Karpas-422 (cell line): ENCODE data around the gene ATP8A1. TPM values are rescaled to one million over a fixed set of nuclear protein-coding genes. Genes with fewer than 3 reads are reported as not detected.
A peak's percentile ranks its signal among the peaks of the same experiment; 100 is the strongest.

Experiments
- DNase-seq: peaks from one replicate; pipeline ENCODE4 v3.0.0-alpha.2; 2015
- H2AFZ ChIP-seq: fragments of 200-600 bp; sonication (generic); 2 replicates; pipeline ENCODE4 v1.6.1; 2014; ENCODE audit warnings: antibody characterized with exemption, low read length, mixed read lengths
- H3K27ac ChIP-seq: fragments of 200-600 bp; sonication (generic); 2 replicates; pipeline ENCODE4 v1.5.1; 2014; ENCODE audit warnings: mild to moderate bottlenecking, low read length, moderate library complexity
- H3K27me3 ChIP-seq: fragments of 200-600 bp; sonication (generic); 2 replicates; pipeline ENCODE4 v1.6.1; 2014; ENCODE audit warnings: low read length, mixed read lengths
- H3K36me3 ChIP-seq: fragments of 200-600 bp; sonication (generic); 2 replicates; pipeline ENCODE4 v1.6.1; 2014; ENCODE audit warnings: low read length, mixed read lengths; ENCODE audit not compliant: insufficient read depth
- H3K4me1 ChIP-seq: fragments of 200-600 bp; sonication (generic); 2 replicates; pipeline ENCODE4 v1.6.1; 2014; ENCODE audit warnings: mild to moderate bottlenecking, low read length, mixed read lengths
- H3K4me2 ChIP-seq: fragments of 200-600 bp; sonication (generic); 2 replicates; pipeline ENCODE4 v1.6.1; 2014; ENCODE audit warnings: low read length, low read depth, mild to moderate bottlenecking; ENCODE audit not compliant: poor library complexity, severe bottlenecking
- H3K4me3 ChIP-seq: fragments of 200-600 bp; sonication (generic); 2 replicates; pipeline ENCODE4 v1.5.1; 2014; ENCODE audit warnings: mild to moderate bottlenecking, antibody characterized with exemption, low read length, mixed read lengths
- H3K79me2 ChIP-seq: fragments of 200-600 bp; sonication (generic); 2 replicates; pipeline ENCODE4 v1.6.1; 2014; ENCODE audit warnings: mild to moderate bottlenecking, low read length, mixed read lengths
- H3K9ac ChIP-seq: fragments of 200-600 bp; sonication (generic); 2 replicates; pipeline ENCODE4 v1.6.0; 2014; ENCODE audit warnings: low read length
- H3K9me2 ChIP-seq: fragments of 200-600 bp; sonication (generic), shearing (Covaris generic); replicated peaks from 2 replicates; pipeline ENCODE4 v1.6.0; 2014; ENCODE audit warnings: mild to moderate bottlenecking, low read length, moderate library complexity; ENCODE audit not compliant: insufficient read depth
- H3K9me3 ChIP-seq: fragments of 300-700, 200-600 bp; sonication (generic); 2 replicates; pipeline ENCODE4 v1.6.1; 2014; ENCODE audit warnings: low read length, mixed read lengths
- H4K20me1 ChIP-seq: fragments of 200-600 bp; sonication (generic); 2 replicates; pipeline ENCODE4 v1.6.1; 2014; ENCODE audit warnings: mild to moderate bottlenecking, antibody characterized with exemption, low read length, low read depth; ENCODE audit not compliant: insufficient read depth
- total RNA-seq: library from RNA; depleted of rRNA; stranded (reverse); fragments of >200 nt; shearing (Covaris generic); gene quantifications from 2 replicates; pipeline ENCODE4 v1.2.3, GENCODE V29; 2014; ENCODE audit warnings: low replicate concordance; rRNA removed

The ATP8A1 gene
- total RNA-seq, 1 experiment from 2014 or later, result 67.2 TPM

DNA sequence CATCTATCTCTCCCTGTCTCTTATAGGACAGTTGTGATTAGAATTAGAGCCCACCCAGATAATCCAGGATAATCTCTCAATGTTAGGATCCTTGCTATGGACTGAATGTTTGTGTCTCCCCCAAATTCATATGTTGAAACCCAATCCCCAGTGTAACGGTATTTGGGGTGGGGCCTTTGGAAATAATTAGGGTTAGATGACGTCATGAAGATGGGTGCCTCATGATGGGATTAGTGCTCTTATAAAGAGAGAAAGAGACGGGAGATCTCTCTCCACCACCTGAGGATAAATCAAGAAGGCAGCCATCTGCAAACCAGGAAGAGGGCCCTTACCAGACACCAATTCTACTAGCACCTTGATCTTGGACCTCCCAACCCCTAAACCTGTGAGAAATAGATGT lies 293.3 kb downstream of the ATP8A1 start:
- Histone ChIP-seq H3K4me2 (no peak overlapping the region), H3K4me1 (no peaks in the 10 kb centered on the region), H3K27me3 (no peaks in the 10 kb centered on the region), H3K4me3 (no peak overlapping the region), H3K9me3 (no peaks in the 10 kb centered on the region), H4K20me1 (no peaks in the 10 kb centered on the region), H3K9me2 (no peaks in the 10 kb centered on the region), H3K9ac (no peak overlapping the region), H3K36me3 (no peaks in the 10 kb centered on the region), H3K79me2 (no peaks in the 10 kb centered on the region), H2AFZ (no peak overlapping the region), H3K27ac (no peak overlapping the region)
- no peak for DNase-seq

DNA sequence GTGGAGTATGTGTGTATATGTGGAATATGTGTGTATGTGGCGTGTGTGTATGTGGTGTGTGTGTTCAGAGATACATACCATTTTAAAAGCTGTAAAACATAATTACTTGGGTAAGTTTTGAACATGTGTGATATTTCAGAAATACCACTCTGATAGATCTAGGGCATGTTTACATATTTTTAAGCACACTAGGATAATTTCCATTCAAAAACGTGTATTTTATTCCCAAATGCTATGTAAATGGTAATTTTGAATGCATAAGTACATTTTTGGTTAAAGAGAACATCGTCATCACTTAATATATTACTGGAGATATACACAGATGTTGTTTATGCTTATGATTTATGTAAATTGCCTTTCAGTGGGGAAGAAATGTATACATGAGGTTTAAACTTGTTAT lies 294.3 kb downstream of the ATP8A1 start:
- Histone ChIP-seq H3K36me3 (no peaks in the 10 kb centered on the region), H3K4me3 (no peak overlapping the region), H3K27ac (no peak overlapping the region), H3K9me2 (no peaks in the 10 kb centered on the region), H3K4me2 (no peak overlapping the region), H4K20me1 (no peaks in the 10 kb centered on the region), H3K27me3 (no peaks in the 10 kb centered on the region), H2AFZ (no peak overlapping the region), H3K4me1 (no peaks in the 10 kb centered on the region), H3K79me2 (no peaks in the 10 kb centered on the region), H3K9ac (no peak overlapping the region), H3K9me3 (no peaks in the 10 kb centered on the region)
- DNase-seq, result no peak

DNA sequence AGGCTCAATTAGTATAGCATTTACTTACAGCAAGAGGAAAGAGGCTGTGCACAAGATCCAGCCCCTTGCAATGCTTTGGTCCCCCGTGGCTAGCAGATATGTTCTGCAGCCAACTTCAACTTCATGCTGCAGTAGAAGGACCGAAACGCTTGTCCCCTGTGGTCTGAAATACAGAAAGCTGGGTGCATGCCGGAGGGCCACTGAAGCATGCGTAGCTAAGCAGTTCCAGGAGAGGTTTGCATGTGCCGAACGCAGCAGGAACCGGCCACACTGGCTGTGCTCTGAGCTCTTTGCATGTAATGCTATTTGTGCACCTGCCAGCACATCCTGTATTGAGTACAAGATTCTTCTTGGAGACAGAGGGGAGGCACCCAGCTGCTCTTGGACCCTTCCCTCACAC lies 295.4 kb downstream of the ATP8A1 start:
- H4K20me1 ChIP-seq, result no peaks in the 10 kb centered on the region
- no peak overlapping the region for H3K4me2 ChIP-seq
- no peak overlapping the region for H2AFZ ChIP-seq
- H3K4me3 ChIP-seq, result no peak overlapping the region
- H3K9me2 ChIP-seq, result no peaks in the 10 kb centered on the region
- H3K4me1 ChIP-seq, result no peaks in the 10 kb centered on the region
- H3K79me2 ChIP-seq, result no peaks in the 10 kb centered on the region
- H3K9me3 ChIP-seq, result no peaks in the 10 kb centered on the region
- no peaks in the 10 kb centered on the region for H3K27me3 ChIP-seq
- peak; percentile 49 for DNase-seq
- H3K36me3 ChIP-seq, result no peaks in the 10 kb centered on the region
- no peak overlapping the region for H3K27ac ChIP-seq
- no peak overlapping the region for H3K9ac ChIP-seq

DNA sequence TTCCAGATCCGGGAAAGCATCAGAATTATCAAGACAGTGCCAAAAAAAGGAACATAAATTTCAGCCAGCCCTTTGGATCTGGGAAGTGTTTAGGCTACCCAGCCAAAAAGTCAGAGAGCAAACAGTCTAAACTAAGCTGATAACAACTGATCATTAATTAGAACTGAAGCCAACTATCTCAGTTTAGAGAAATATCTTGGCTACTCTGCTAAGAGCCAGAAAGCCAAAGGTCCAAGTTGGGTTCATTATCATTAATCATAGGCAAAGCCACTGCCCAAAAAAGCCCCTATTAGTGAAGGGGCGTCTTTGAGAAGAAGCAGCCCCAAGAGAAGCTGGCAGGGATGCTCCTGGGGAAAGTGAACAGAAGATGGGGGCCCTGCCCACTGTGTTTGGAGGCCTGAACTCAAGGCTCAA lies 296.6 kb downstream of the ATP8A1 start:
- Histone ChIP-seq H3K4me3 (0 out of 2 replicates have a peak overlapping the region, but pooled peaks have one; percentile 44), H3K9me2 (no peaks in the 10 kb centered on the region), H3K36me3 (no peaks in the 10 kb centered on the region), H3K9me3 (no peaks in the 10 kb centered on the region), H3K4me1 (no peaks in the 10 kb centered on the region), H3K27ac (no peak overlapping the region), H3K27me3 (no peaks in the 10 kb centered on the region), H3K9ac (no peak overlapping the region), H2AFZ (no peak overlapping the region), H4K20me1 (no peaks in the 10 kb centered on the region), H3K4me2 (peak overlapping the region; percentile 58), H3K79me2 (no peaks in the 10 kb centered on the region)
- no peak for DNase-seq

DNA sequence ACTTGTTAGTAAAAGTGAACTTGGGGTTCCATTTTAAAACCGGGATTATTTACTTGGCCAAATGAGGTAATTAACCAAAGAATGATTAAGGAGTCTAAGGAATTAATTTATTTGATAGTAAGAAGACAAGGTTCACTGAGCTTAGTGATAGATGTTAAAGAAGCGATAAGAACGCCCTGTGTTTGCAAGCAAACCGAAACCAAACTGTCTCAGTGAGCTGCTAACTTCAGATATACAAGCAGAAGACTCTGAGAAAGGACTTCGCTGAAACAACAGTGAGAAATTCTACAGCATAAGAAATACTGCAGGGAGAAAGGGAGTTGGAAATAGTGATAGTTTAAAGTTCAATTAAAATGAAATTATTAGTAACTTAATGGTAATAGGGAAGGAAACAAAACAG lies 297.2 kb downstream of the ATP8A1 start:
- H3K4me2 ChIP-seq, result peak overlapping the region; percentile 58
- no peak overlapping the region for H3K9ac ChIP-seq
- DNase-seq, result peak; percentile 37
- H3K4me3 ChIP-seq, result peak overlapping the region; percentile 44; the same call in 1 of the 2 replicates
- no peaks in the 10 kb centered on the region for H3K36me3 ChIP-seq
- no peaks in the 10 kb centered on the region for H3K4me1 ChIP-seq
- H3K27me3 ChIP-seq, result no peaks in the 10 kb centered on the region
- no peaks in the 10 kb centered on the region for H3K9me2 ChIP-seq
- no peak overlapping the region for H3K27ac ChIP-seq
- no peaks in the 10 kb centered on the region for H3K9me3 ChIP-seq
- H3K79me2 ChIP-seq, result no peaks in the 10 kb centered on the region
- no peak overlapping the region for H2AFZ ChIP-seq
- no peaks in the 10 kb centered on the region for H4K20me1 ChIP-seq

Other genes starting within 250 kb of the ATP8A1 start
- not detected in 2 replicates for gene GRXCR1, start 235.6 kb upstream of the ATP8A1 start, total RNA-seq